ENCODE data around the gene KIAA1755. TPM values are rescaled to one million over a fixed set of nuclear protein-coding genes. Genes with fewer than 3 reads are reported as not detected.

KIAA1755 gene
- total RNA-seq, 1 donor from 2014 or later = not detected

DNA sequence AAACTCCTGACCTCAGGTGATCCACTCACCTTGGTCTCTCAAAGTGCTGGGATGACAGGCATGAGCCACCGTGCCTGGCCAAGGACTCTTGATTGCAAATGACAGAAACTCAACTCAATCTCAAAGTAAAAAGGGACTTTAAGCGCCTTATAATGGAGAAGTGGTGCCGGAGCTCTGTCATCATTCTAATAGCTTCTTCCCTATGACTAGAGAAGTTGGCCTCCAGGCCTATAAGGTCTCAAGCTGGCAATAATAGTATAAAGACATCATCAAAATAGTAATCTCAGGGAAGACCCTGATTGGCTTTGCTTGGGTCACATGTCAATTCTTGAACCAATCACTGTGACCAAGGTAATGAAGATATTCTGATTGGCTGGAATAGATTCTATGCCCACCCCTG is 8.5 kb upstream of the KIAA1755 start:
- no peaks in the 10 kb centered on the region for H3K9me3 Mint-ChIP-seq
- ATAC-seq (ENCODE audit: low read depth) (no peak), DNase-seq (no peak)
- intact Hi-C loops (cut with micrococcal nuclease) = no loop called here
- peaks cover 24% of the 10 kb centered on the region for H3K27me3 Mint-ChIP-seq
- ChIA-PET CTCF (interaction anchor here (0.7 kb wide), 1 partner anchor 9 kb away, joined by 3 read pairs; no protein-coding TSS in a partner anchor), POLR2A (no interaction called here)
- H3K4me1 Mint-ChIP-seq = no peaks in the 10 kb centered on the region
- TF ChIP-seq, protein P1, sequence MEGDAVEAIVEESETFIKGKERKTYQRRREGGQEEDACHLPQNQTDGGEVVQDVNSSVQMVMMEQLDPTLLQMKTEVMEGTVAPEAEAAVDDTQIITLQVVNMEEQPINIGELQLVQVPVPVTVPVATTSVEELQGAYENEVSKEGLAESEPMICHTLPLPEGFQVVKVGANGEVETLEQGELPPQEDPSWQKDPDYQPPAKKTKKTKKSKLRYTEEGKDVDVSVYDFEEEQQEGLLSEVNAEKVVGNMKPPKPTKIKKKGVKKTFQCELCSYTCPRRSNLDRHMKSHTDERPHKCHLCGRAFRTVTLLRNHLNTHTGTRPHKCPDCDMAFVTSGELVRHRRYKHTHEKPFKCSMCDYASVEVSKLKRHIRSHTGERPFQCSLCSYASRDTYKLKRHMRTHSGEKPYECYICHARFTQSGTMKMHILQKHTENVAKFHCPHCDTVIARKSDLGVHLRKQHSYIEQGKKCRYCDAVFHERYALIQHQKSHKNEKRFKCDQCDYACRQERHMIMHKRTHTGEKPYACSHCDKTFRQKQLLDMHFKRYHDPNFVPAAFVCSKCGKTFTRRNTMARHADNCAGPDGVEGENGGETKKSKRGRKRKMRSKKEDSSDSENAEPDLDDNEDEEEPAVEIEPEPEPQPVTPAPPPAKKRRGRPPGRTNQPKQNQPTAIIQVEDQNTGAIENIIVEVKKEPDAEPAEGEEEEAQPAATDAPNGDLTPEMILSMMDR (IDR thresholded peaks at IDR 0.05) = no peak
- H3K4me3 Mint-ChIP-seq = no peak overlapping the region
- H3K27ac Mint-ChIP-seq = no peak overlapping the region
- no peaks in the 10 kb centered on the region for H3K36me3 Mint-ChIP-seq (ENCODE audit: low read depth)

- Mint-ChIP-seq H3K27ac (no peak overlapping the region), H3K27me3 (peaks cover 26% of the 10 kb centered on the region), H3K9me3 (no peaks in the 10 kb centered on the region), H3K36me3 (ENCODE audit: low read depth) (no peaks in the 10 kb centered on the region), H3K4me1 (no peaks in the 10 kb centered on the region), H3K4me3 (no peak overlapping the region)
- TF ChIP-seq, protein P1 (IDR thresholded peaks at IDR 0.05) = no peak
- intact Hi-C loops (cut with micrococcal nuclease) = no loop called here
- DNase-seq (no peak), ATAC-seq (ENCODE audit: low read depth) (no peak)
- POLR2A ChIA-PET = no interaction called here
- CTCF ChIA-PET = no interaction called here
Observed at GRCh38 chr20:38267901-38268514, 7.5 kb upstream of the KIAA1755 start.

DNA sequence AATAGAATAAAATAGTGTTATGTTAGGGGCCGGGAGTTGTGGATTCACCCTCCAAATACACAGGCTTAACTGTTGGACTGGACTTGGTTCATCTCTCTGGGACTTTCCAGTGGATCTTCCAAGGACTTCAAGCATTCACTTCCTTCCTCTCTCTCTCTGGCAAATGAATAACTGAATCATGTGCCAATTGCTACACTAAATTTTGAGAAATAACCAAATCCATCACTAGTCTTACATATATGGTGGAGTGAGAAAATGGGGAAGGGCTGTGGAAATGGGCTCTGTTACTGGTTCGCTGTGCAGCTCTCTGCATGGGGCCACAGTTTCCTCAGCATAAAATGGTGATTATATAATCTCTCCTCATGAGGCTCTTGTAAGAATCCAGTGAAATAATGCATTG is 6.8 kb upstream of the KIAA1755 start:
- CTCF ChIA-PET = no interaction called here
- TF ChIP-seq, protein P1 (IDR thresholded peaks at IDR 0.05) = no peak
- DNase-seq = no peak
- Mint-ChIP-seq H3K4me3 (no peak overlapping the region), H3K4me1 (no peaks in the 10 kb centered on the region), H3K36me3 (ENCODE audit: low read depth) (no peaks in the 10 kb centered on the region), H3K27ac (no peak overlapping the region), H3K9me3 (no peaks in the 10 kb centered on the region), H3K27me3 (peaks cover 29% of the 10 kb centered on the region)
- ATAC-seq (ENCODE audit: low read depth) = no peak
- intact Hi-C loops (cut with micrococcal nuclease) = no loop called here
- POLR2A ChIA-PET = no interaction called here

- Mint-ChIP-seq H3K4me3 (no peak overlapping the region), H3K27ac (no peak overlapping the region), H3K9me3 (no peaks in the 10 kb centered on the region), H3K27me3 (peaks cover 31% of the 10 kb centered on the region), H3K4me1 (no peaks in the 10 kb centered on the region), H3K36me3 (ENCODE audit: low read depth) (no peaks in the 10 kb centered on the region)
- ChIA-PET POLR2A (no interaction called here), CTCF (no interaction called here)
- ATAC-seq (ENCODE audit: low read depth) = no peak
- intact Hi-C loops (cut with micrococcal nuclease) = no loop called here
- TF ChIP-seq, protein P1 (IDR thresholded peaks at IDR 0.05) = no peak
- no peak for DNase-seq
Observed at GRCh38 chr20:38266426-38266825, 5.9 kb upstream of the KIAA1755 start.

- TF ChIP-seq, protein P1 (IDR thresholded peaks at IDR 0.05) = no peak
- Mint-ChIP-seq H3K27ac (no peak overlapping the region), H3K4me1 (peaks cover 3% of the 10 kb centered on the region), H3K36me3 (ENCODE audit: low read depth) (no peaks in the 10 kb centered on the region), H3K9me3 (no peaks in the 10 kb centered on the region), H3K4me3 (no peak overlapping the region), H3K27me3 (peaks cover 46% of the 10 kb centered on the region)
- DNase-seq = no peak
- intact Hi-C loops (cut with micrococcal nuclease) = no loop called here
- ChIA-PET CTCF (no interaction called here), POLR2A (no interaction called here)
- ATAC-seq (ENCODE audit: low read depth) = no peak
Observed at GRCh38 chr20:38262931-38263330, 2.4 kb upstream of the KIAA1755 start.

Data from activated B cell treated with CpG ODN at 0.5 μM for 24 hours (primary cell).